Memory B cell (primary cell): ENCODE measurements around the gene JARID2.

ENCODE experiments used
- ATAC-seq: fragments of 150-1000 bp; cut with Tn5 transposase; 2 replicates; pipeline ENCODE4 v1.10.0; 2021; ENCODE audit warnings: low read depth, mild to moderate bottlenecking, moderate library complexity
- DNase-seq, 2 donors: peaks; one replicate each; pipeline ENCODE4 v3.0.0; 2022; ENCODE audit warnings: low spot score in 2 of 2
- H3K27ac Mint-ChIP-seq: one replicate; pipeline ENCODE4 v1.8.0; 2022; ENCODE audit warnings: mild to moderate bottlenecking, moderate library complexity, mixed read lengths
- H3K27me3 Mint-ChIP-seq: one replicate; pipeline ENCODE4 v1.8.0; 2022; ENCODE audit warnings: mixed read lengths
- H3K36me3 Mint-ChIP-seq: one replicate; pipeline ENCODE4 v1.8.0; 2022; ENCODE audit warnings: mild to moderate bottlenecking, mixed read lengths
- H3K4me1 Mint-ChIP-seq: one replicate; pipeline ENCODE4 v1.8.0; 2022; ENCODE audit warnings: mixed read lengths
- H3K4me3 Mint-ChIP-seq: one replicate; pipeline ENCODE4 v1.8.0; 2022; ENCODE audit warnings: mild to moderate bottlenecking, moderate library complexity, mixed read lengths
- H3K9me3 Mint-ChIP-seq: one replicate; pipeline ENCODE4 v1.8.0; 2022; ENCODE audit warnings: mixed read lengths

Gene JARID2

DNA sequence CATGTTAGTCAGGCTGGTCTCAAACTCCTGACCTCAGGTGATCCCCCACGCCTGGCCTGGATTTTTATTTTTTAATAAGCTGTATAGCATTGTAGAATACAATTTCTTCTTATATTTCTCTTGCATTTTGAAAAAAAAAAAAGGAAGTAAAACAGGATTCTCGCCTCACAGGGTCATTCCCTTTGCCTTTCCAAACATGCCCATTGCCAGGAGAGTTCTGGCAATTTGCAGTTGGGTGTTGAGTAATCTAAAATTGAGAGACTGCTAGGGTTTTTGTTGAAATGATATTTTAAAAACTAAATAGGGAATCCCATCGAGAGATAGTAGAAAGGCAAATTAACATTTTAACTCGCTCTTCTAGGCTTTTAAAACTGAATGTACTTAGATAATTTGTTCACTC lies 196.1 kb downstream of the JARID2 start:
- peaks cover 30% of the 10 kb centered on the region for H3K4me1 Mint-ChIP-seq
- H3K27ac Mint-ChIP-seq, result no peak overlapping the region
- no peaks in the 10 kb centered on the region for H3K27me3 Mint-ChIP-seq
- H3K4me3 Mint-ChIP-seq, result no peak overlapping the region
- no peaks in the 10 kb centered on the region for H3K9me3 Mint-ChIP-seq
- DNase-seq, result no peak
- no peaks in the 10 kb centered on the region for H3K36me3 Mint-ChIP-seq
- ATAC-seq, result no peak

DNA sequence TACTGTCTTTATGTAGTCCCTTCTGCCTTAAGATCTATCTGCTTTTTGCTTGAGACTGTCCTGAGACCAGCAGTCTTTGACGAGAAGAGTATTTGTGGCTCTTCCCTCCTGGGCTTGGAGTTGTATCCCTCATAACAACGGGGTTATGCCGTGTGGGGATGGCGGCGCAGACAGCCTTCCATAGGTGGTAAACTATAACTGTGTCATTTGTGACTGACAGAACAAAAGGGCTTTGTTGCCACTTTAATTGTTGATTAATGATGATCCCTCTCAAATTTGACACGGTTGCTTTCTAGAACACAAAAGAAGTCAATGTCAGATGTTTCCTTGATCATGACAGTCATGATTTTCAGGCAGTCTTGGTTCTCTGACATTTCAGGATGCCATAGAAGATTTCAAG lies 196.6 kb downstream of the JARID2 start:
- H3K36me3 Mint-ChIP-seq, result no peaks in the 10 kb centered on the region
- peak overlapping the region; percentile 73 for H3K27ac Mint-ChIP-seq
- no peaks in the 10 kb centered on the region for H3K27me3 Mint-ChIP-seq
- peaks cover 29% of the 10 kb centered on the region for H3K4me1 Mint-ChIP-seq
- ATAC-seq (no peak), DNase-seq (no peak)
- H3K9me3 Mint-ChIP-seq, result no peaks in the 10 kb centered on the region
- no peak overlapping the region for H3K4me3 Mint-ChIP-seq

DNA sequence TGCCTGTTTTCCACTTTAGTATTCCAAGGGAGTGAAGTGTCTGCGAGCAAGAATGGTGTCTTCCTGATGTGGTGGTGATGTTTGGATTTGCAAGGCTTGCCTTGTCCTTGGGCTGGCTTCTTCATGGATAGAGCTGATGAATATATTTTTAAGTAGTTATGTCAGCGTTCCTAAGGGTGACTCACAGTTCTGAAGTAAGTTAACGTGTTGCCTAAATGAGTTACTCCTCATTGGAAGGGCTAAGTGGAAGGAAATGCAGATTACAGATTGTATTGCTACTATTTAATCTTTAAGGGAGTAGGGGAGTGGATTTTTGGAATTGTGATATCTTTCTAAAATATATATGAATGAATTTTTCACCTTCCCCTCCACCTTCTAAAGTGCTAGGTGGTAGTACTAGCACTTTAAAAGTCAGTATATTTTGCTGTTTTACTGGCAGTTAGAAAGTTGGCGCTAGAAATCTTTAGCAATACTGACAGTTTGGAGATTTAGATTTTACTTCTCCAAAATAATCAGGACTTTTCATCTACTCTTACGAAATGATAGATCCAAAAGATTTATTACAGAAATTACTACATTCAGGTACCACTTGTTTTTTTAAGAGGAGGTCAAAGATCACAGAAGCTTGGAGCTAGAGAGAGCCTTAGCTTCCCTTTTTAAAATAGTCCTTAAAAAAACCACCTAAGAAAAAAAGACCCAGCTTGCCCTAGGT lies 197.4 kb downstream of the JARID2 start:
- Mint-ChIP-seq H3K36me3 (peaks cover 1% of the 10 kb centered on the region), H3K4me1 (peaks cover 33% of the 10 kb centered on the region), H3K27me3 (no peaks in the 10 kb centered on the region), H3K9me3 (no peaks in the 10 kb centered on the region), H3K4me3 (no peak overlapping the region), H3K27ac (peak overlapping the region; percentile 73)
- ATAC-seq (no peak), DNase-seq (no peak)

DNA sequence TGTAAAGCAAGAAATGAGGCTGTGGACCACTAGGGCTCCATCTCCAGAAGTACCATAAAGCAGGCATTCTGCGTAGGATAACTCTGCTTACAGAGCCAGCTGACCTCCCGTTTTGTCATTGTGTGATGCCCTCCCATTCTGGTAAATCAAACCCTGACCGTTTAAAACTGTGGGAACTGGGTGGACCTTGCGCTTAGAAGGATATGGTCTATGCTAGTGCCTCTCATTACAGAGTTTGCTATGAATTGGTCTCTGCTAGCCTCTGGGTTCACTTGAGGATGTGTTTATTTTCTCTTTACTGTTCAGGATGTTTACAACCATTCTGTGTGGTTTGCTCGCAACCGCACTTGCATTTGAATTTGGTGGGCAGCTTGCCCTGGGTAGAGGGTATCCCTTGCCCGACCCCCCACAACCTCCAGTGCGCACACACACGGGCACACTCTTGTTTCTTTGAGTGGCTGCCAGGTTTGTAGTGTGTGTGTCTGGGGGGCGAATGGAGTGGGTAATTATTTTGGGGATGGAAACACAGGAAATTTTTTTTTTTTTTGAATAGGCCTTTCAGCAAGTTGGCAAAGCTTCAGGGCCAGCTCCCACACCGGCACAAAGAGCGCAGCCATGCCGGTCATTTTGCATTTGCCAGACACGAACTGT lies 198.3 kb downstream of the JARID2 start:
- Mint-ChIP-seq H3K27me3 (no peaks in the 10 kb centered on the region), H3K9me3 (no peaks in the 10 kb centered on the region), H3K4me3 (no peak overlapping the region), H3K36me3 (peaks cover 1% of the 10 kb centered on the region), H3K27ac (no peak overlapping the region), H3K4me1 (peaks cover 31% of the 10 kb centered on the region)
- DNase-seq, result no peak
- ATAC-seq, result no peak

DNA sequence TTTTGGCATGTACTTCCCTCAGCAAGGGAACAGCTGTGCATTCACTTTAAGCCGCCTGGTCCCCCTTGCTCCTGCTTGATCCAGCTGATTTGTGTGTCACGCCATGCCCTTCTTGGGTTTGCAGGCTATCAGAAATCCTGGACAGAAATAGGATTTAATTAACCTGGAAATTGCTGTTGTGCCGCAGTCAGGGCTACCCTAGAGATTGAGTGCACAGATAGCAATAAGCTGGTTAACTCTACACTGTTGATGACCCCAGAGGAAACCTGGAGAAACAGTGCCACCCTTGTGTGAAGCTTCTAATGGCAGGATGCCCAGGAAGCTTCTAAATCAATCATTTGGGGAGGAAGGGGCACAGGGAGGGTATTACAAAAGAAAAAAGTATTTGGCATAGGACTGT lies 199.0 kb downstream of the JARID2 start:
- ATAC-seq (no peak), DNase-seq (no peak)
- H3K4me1 Mint-ChIP-seq, result peaks cover 27% of the 10 kb centered on the region
- H3K36me3 Mint-ChIP-seq, result peaks cover 1% of the 10 kb centered on the region
- H3K9me3 Mint-ChIP-seq, result no peaks in the 10 kb centered on the region
- no peaks in the 10 kb centered on the region for H3K27me3 Mint-ChIP-seq
- H3K4me3 Mint-ChIP-seq, result no peak overlapping the region
- no peak overlapping the region for H3K27ac Mint-ChIP-seq

DNA sequence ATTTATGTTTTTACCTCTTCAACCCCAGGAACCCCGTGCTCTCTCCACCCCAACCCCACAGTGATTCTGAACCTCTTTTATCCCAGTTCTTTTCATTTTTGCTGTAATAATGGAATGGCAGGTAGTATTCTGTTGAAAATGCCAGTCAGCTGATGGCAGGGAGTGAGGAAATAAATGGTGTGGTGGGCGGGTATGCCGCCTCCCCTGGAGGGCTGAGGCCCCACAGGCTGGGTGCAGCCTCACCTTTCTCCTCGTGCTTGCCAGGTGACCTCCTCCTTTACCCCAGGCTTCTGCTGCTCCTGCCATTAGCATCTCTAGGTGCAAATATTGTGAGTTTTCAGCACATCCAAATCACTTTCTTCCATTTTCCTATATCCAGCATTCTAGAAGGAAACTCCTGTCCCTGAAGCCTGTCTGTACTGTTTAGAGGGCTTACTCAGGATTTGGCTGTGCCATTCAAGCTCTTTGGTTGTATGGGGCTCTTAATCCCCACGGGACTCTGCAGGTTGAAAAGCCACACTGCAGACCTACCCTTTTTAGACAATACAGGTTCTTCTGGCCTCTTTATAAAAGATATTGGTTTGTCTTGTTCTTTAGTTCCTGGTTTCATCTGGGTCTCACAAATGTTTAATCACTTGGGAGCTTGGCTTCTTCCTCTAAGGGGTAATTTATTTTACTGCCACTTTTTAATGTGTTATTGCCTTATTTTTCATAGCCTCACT lies 201.8 kb downstream of the JARID2 start:
- peak; percentile 34 for ATAC-seq
- Mint-ChIP-seq H3K4me3 (no peak overlapping the region), H3K27ac (peak overlapping the region; percentile 50), H3K9me3 (no peaks in the 10 kb centered on the region), H3K36me3 (peaks cover 10% of the 10 kb centered on the region), H3K4me1 (peaks cover 40% of the 10 kb centered on the region), H3K27me3 (no peaks in the 10 kb centered on the region)
- DNase-seq, result no peak

DNA sequence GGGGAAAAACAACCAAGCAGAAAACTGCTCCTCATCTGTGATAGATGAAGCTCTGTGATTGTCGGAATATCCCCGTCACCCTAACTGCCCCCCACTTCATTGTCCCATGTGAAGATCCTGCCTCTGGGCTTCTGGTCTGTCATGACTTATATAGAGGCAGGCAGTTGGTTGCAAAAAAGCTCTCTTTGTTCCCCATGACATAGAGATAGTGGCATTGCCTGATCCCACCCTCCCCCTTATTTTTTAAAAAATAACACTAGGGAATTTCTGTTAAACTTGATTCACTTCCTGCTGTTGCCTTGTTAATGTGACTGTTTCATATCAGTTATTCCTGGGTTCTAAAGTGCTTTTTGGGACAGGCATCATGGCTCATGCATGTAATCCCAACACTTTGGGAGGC lies 203.1 kb downstream of the JARID2 start:
- DNase-seq, result no peak
- Mint-ChIP-seq H3K27ac (no peak overlapping the region), H3K27me3 (no peaks in the 10 kb centered on the region), H3K4me1 (peaks cover 43% of the 10 kb centered on the region), H3K4me3 (no peak overlapping the region), H3K36me3 (peaks cover 12% of the 10 kb centered on the region), H3K9me3 (no peaks in the 10 kb centered on the region)
- no peak for ATAC-seq

DNA sequence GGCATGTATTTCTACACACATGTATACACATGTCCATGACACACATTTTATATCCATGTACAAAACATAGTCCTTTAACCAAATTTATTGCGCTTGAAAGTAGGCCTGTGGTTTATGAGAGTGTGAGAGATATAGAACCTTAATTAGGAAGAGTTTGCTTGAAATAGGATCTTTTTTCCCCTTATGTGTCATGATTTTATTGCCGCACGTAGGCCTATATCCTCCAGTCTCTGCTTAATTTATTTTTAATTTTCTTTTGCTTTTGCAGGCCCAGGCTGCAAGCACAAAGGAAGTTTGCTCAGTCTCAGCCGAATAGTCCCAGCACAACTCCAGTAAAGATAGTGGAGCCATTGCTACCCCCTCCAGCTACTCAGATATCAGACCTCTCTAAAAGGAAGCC lies 205.9 kb downstream of the JARID2 start:
- Mint-ChIP-seq H3K4me3 (peak overlapping the region; percentile 24), H3K4me1 (peaks cover 44% of the 10 kb centered on the region), H3K27ac (peak overlapping the region; percentile 84), H3K36me3 (peaks cover 21% of the 10 kb centered on the region), H3K9me3 (no peaks in the 10 kb centered on the region), H3K27me3 (no peaks in the 10 kb centered on the region)
- DNase-seq, result no peak
- ATAC-seq, result no peak

DNA sequence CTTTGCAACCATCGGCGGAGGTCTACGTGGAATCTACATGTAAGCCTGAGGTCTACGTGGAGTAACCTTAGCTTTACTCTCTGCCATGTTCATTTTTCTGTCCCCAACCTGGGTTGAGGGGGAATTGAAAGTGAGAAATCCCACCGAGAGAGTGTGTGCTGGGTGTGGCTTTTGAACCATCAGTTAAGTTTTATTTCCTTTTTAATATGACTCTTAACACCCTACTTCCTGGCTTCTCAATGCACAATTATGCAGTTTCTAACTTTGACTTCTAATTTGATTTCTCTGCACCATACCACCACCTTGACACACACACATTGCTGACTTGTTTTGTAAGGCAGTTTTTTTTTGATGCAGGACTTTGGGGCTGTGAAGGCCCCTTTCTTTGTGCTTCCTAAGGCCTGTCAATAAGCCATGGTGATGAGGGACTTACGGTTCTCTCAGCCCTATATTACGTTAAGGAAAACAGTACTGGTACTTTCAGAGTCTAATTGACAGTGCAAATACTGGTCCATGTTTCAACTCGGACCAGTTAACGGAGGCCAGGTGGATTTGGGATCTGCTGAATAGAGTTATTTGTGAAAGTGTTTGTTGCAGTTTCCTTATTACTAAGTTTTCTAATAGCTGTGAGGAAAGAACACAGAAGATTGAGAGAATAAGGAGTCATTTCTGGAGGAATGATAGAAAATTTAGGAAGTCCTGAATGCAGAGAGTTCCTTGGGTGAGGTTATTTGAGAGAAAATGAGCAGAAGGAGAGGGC lies 206.5 kb downstream of the JARID2 start:
- peak; percentile 68 for ATAC-seq

DNA sequence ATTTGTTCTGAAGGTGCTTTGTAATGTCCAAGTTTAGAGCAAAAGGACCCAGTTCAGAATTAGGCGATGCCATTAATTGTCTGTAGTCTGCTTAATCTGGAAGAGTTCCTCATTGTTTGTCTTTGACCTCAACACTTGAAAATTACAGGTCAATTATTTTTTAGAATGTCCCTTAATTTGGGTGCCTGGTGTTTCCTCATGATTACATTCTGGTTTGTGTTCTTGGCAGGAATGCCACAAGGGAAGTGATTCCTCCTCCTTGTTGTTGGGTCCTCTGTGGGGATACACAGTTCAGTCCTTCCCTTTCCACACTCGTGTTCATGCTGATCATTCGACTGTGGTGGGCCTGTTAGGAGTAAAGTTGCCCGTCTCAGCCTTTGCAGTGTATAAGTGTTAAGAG lies 207.3 kb downstream of the JARID2 start:
- peaks cover 42% of the 10 kb centered on the region for H3K4me1 Mint-ChIP-seq
- no peak for ATAC-seq
- no peaks in the 10 kb centered on the region for H3K27me3 Mint-ChIP-seq
- DNase-seq, result no peak
- peak overlapping the region; percentile 84 for H3K27ac Mint-ChIP-seq
- H3K36me3 Mint-ChIP-seq, result peaks cover 20% of the 10 kb centered on the region
- H3K9me3 Mint-ChIP-seq, result no peaks in the 10 kb centered on the region
- H3K4me3 Mint-ChIP-seq, result no peak overlapping the region

More for the DNA sequence above, 206.5 kb downstream of the JARID2 start:
- H3K4me1 Mint-ChIP-seq, result peaks cover 45% of the 10 kb centered on the region
- no peaks in the 10 kb centered on the region for H3K9me3 Mint-ChIP-seq
- H3K27ac Mint-ChIP-seq, result peak overlapping the region; percentile 84
- no peak for DNase-seq
- peaks cover 21% of the 10 kb centered on the region for H3K36me3 Mint-ChIP-seq
- no peaks in the 10 kb centered on the region for H3K27me3 Mint-ChIP-seq
- H3K4me3 Mint-ChIP-seq, result peak overlapping the region; percentile 39

DNA sequence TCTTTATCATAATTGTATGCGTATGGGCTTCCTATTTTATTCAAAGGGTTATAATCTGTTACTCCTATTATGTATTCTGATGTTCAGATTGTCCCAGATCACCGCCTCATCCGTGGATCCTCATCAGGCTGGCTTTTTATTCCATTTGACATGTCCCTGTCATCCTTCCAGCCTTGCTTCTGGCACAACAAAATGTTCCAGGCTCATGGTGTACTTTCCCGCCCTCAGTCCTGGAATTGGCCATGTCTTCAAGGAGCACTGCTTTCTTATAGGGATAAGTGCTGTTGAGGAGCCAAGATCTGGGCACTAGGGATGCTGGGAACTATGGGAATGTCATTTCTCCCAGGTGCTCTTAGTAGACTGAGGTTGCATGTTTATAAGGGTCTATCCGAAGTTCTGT lies 207.8 kb downstream of the JARID2 start:
- Mint-ChIP-seq H3K4me3 (no peak overlapping the region), H3K27me3 (no peaks in the 10 kb centered on the region), H3K4me1 (peaks cover 45% of the 10 kb centered on the region), H3K27ac (peak overlapping the region; percentile 84), H3K36me3 (peaks cover 22% of the 10 kb centered on the region), H3K9me3 (no peaks in the 10 kb centered on the region)
- no peak for ATAC-seq
- DNase-seq, result no peak

DNA sequence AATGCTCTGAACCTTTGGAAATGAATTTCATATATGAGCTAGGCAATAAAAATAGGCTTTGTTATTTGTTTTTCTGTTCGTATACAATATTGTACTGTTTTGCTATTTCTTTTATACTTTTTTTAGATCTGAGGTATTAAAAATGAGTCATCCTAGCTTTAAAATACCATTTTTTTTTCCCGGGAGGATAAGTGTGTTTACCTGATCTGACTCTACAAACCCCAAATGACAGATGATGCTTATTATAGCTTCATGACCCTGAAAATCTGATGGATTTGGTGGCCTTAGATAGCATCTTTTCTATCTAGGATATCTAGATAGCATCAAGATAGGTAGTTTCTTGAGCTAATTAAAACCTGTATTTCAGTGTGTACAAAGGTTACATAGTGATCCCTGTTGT lies 210.6 kb downstream of the JARID2 start:
- H3K4me1 Mint-ChIP-seq, result peaks cover 41% of the 10 kb centered on the region
- no peak for DNase-seq
- no peak overlapping the region for H3K4me3 Mint-ChIP-seq
- no peak for ATAC-seq
- H3K27me3 Mint-ChIP-seq, result no peaks in the 10 kb centered on the region
- H3K36me3 Mint-ChIP-seq, result peaks cover 16% of the 10 kb centered on the region
- H3K27ac Mint-ChIP-seq, result peak overlapping the region; percentile 97
- no peaks in the 10 kb centered on the region for H3K9me3 Mint-ChIP-seq

DNA sequence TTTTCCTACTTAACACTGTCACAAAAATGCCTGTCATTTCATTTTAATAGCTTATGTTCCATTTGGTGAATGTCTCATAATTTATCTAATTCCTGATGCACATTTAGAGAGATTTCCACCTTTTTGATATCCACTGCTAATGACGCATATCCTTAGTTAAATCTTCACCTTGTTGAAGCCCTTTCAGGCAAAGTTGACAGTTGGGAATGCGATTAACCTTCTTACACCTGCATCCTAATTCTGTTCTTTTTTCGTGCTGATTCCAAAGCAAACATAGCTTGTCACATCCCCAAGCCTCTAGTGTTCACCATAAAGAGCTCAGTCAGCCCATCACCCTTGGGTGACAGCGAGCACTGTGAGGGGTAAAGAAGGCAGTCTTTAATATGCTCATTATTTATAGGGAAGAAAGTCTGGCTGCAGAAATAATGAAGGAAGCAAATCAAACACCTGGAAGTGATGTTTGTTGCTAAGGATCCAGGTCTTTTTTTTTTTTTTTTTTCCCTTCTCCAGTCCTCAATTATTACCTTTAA lies 211.3 kb downstream of the JARID2 start:
- Mint-ChIP-seq H3K4me1 (peaks cover 37% of the 10 kb centered on the region), H3K27ac (peak overlapping the region; percentile 97), H3K36me3 (peaks cover 16% of the 10 kb centered on the region), H3K4me3 (no peak overlapping the region), H3K27me3 (no peaks in the 10 kb centered on the region), H3K9me3 (no peaks in the 10 kb centered on the region)
- ATAC-seq, result no peak
- DNase-seq, result no peak
